Activated CD4-positive, CD25-positive, alpha-beta regulatory T cell (primary cell): ENCODE measurements around the gene NT5C3A.
"Not testable (repeated sequence)": the region's sequence is repeated elsewhere in the genome, so short reads cannot be mapped to it uniquely, and the experiment has no call there.

Experiments used
- DNase-seq, 4 experiments: peaks; one replicate each; lab custom pipeline; 2025; lab: John Stamatoyannopoulos, UW

The NT5C3A gene

GRCh38 chr7:33062023-33062781 is at the start of gene NT5C3A:
Gene NT5C3A, minus strand, starts transcription at chr7:33062776. Its CDS starts 71 bp downstream, at chr7:33062705.
- peak in 1 of 4 experiments; percentile 26 for DNase-seq

GRCh38 chr7:33111614-33112013 is 49.0 kb upstream of the NT5C3A start:
- DNase-seq = no peak

GRCh38 chr7:33109758-33110238 is 47.2 kb upstream of the NT5C3A start:
- no peak for DNase-seq

- peak; percentile 50 to 66 (median 56) for DNase-seq
These were observed 46.6 kb upstream of the NT5C3A start, which contains the start of gene RP9 for GRCh38 chr7:33109005-33109757. Gene RP9, minus strand, starts transcription at chr7:33109404. Its CDS starts 32 bp downstream, at chr7:33109372.

- DNase-seq = no peak
These were observed 46.0 kb upstream of the NT5C3A start for GRCh38 chr7:33108554-33109004.

- peak in 1 of 4 experiments; percentile 3 for DNase-seq
These were observed 44.8 kb upstream of the NT5C3A start for GRCh38 chr7:33107136-33108066.

- no peak for DNase-seq
These were observed 39.3 kb upstream of the NT5C3A start for GRCh38 chr7:33101906-33102305.

GRCh38 chr7:33100770-33101169 is 38.2 kb upstream of the NT5C3A start:
- DNase-seq = no peak

GRCh38 chr7:33099154-33099940 is 36.8 kb upstream of the NT5C3A start:
- DNase-seq = no peak

GRCh38 chr7:33094745-33095275 is 32.2 kb upstream of the NT5C3A start:
- not testable (repeated sequence) for DNase-seq

GRCh38 chr7:33093266-33093665 is 30.7 kb upstream of the NT5C3A start:
- DNase-seq = no peak

GRCh38 chr7:33091641-33092191 is 29.1 kb upstream of the NT5C3A start:
- DNase-seq = no peak

- no peak for DNase-seq
These were observed 28.5 kb upstream of the NT5C3A start for GRCh38 chr7:33091111-33091531.

GRCh38 chr7:33089142-33089541 is 26.6 kb upstream of the NT5C3A start:
- no peak for DNase-seq

GRCh38 chr7:33087858-33088257 is 25.3 kb upstream of the NT5C3A start:
- no peak for DNase-seq

- no peak for DNase-seq
These were observed 24.8 kb upstream of the NT5C3A start for GRCh38 chr7:33087356-33087755.

- DNase-seq = no peak
These were observed 17.5 kb upstream of the NT5C3A start for GRCh38 chr7:33079763-33080690.

- no peak for DNase-seq
These were observed 16.5 kb upstream of the NT5C3A start for GRCh38 chr7:33079096-33079495.

GRCh38 chr7:33076737-33077136 is 14.2 kb upstream of the NT5C3A start:
- no peak for DNase-seq
